ENCODE data around the gene PCBP3.

DNA sequence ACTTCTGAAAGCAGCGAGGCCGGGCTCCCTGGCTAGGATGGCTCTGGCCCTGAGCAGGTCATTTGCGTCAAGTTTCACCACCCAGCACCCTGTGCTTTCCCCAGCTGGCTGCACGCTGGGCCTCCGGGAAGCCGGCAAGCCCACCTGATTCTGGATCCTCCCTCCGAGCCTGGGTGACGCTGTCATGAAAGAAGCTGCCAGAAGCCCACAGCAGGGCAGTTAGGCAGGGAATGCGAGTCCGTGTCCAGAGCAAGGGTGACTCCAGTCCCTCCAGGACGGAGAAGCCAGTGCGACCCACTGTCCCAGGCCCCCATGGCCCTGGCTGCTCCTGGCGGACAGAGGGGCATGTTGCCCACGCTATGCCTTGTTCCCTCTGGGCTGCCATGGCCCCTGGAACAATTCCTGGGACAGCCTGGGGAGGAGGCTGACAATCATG, 44.4 kb upstream of the PCBP3 start:
- no peak for TF ChIP-seq ZSCAN5A (CRISPR knock-in tag; IDR thresholded peaks at IDR 0.05; ENCODE audit: borderline replicate concordance)
- no peak for TF ChIP-seq KAT7 (CRISPR knock-in tag; IDR thresholded peaks at IDR 0.05; ENCODE audit: borderline replicate concordance)
- TF ChIP-seq THYN1 (CRISPR knock-in tag; IDR thresholded peaks at IDR 0.05; ENCODE audit: borderline replicate concordance, low read depth), result no peak
- TF ChIP-seq CTCF (CRISPR knock-in tag; IDR thresholded peaks at IDR 0.05), result no peak
- TF ChIP-seq BHLHE40 (IDR thresholded peaks at IDR 0.05; ENCODE audit: low read length), result no peak
- no peak for TF ChIP-seq RAD51 (IDR thresholded peaks at IDR 0.05; ENCODE audit: borderline replicate concordance)
- no peak for TF ChIP-seq EZH2 (conservative IDR thresholded peaks at IDR 0.05; ENCODE audit: low read depth, low read length)
- no peak for TF ChIP-seq GABPB1 (CRISPR knock-in tag; IDR thresholded peaks at IDR 0.05)
- no peak for TF ChIP-seq ZNF350 (CRISPR knock-in tag; IDR thresholded peaks at IDR 0.05; ENCODE audit: borderline replicate concordance, low read depth)
- TF ChIP-seq HCFC1 (IDR thresholded peaks at IDR 0.05; ENCODE audit: low read depth, low read length), result no peak
- TF ChIP-seq, protein P1, sequence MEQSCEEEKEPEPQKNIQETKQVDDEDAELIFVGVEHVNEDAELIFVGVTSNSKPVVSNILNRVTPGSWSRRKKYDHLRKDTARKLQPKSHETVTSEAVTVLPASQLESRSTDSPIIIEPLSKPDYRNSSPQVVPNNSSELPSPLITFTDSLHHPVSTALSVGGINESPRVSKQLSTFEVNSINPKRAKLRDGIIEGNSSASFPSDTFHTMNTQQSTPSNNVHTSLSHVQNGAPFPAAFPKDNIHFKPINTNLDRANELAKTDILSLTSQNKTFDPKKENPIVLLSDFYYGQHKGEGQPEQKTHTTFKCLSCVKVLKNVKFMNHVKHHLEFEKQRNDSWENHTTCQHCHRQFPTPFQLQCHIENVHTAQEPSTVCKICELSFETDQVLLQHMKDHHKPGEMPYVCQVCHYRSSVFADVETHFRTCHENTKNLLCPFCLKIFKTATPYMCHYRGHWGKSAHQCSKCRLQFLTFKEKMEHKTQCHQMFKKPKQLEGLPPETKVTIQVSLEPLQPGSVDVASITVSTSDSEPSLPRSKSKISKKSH (CRISPR knock-in tag; IDR thresholded peaks at IDR 0.05; ENCODE audit: borderline replicate concordance), result no peak

Data from HepG2 (cell line).